ENCODE results near the gene FTH1.

FTH1 gene

DNA sequence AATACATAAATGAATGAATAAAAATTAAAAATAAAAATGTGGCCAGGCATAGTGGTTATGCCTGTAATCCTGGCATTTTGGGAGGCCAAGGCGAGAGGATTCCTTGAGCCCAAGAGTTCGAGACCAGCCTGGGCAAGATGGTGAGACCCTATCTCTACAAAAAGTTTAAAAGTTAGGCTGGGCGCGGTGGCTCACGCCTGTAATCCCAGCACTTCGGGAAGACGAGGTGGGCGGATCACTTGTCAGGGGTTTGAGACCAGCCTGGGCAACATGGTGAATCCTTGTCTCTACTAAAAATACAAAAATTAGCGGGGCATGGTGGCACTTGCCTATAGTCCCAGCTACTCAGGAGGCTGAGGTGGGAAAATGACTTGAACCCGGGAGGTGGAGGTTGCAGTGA lies 27.0 kb downstream of the FTH1 start:
- Histone ChIP-seq H3K4me2 (ENCODE audit: low read depth, low read length, poor library complexity, severe bottlenecking) (no peak overlapping the region), H3K79me2 (ENCODE audit: insufficient read depth, low read length) (no peaks in the 10 kb centered on the region), H3K36me3 (ENCODE audit: low read length) (no peaks in the 10 kb centered on the region), H3K4me3 (ENCODE audit: insufficient read depth, low read length, poor library complexity, severe bottlenecking) (no peak overlapping the region), H3K27ac (ENCODE audit: low read depth, low read length) (no peak overlapping the region), H3K9me2 (replicated peaks; ENCODE audit: insufficient read depth, low read length) (no peaks in the 10 kb centered on the region), H3K27me3 (ENCODE audit: low read length) (no peaks in the 10 kb centered on the region), H3F3A (ENCODE audit: insufficient read depth) (no peaks in the 10 kb centered on the region), H3K9ac (ENCODE audit: low read length) (no peak overlapping the region), H3K9me3 (ENCODE audit: insufficient read depth, low read length) (no peaks in the 10 kb centered on the region), H2AFZ (ENCODE audit: low read depth, low read length, severe bottlenecking) (no peak overlapping the region), H4K20me1 (ENCODE audit: low read depth, low read length) (no peaks in the 10 kb centered on the region)
- TF ChIP-seq, protein P1, sequence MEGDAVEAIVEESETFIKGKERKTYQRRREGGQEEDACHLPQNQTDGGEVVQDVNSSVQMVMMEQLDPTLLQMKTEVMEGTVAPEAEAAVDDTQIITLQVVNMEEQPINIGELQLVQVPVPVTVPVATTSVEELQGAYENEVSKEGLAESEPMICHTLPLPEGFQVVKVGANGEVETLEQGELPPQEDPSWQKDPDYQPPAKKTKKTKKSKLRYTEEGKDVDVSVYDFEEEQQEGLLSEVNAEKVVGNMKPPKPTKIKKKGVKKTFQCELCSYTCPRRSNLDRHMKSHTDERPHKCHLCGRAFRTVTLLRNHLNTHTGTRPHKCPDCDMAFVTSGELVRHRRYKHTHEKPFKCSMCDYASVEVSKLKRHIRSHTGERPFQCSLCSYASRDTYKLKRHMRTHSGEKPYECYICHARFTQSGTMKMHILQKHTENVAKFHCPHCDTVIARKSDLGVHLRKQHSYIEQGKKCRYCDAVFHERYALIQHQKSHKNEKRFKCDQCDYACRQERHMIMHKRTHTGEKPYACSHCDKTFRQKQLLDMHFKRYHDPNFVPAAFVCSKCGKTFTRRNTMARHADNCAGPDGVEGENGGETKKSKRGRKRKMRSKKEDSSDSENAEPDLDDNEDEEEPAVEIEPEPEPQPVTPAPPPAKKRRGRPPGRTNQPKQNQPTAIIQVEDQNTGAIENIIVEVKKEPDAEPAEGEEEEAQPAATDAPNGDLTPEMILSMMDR (IDR thresholded peaks at IDR 0.05; ENCODE audit: insufficient read depth, low read length, poor library complexity, severe bottlenecking), result no peak
- no peak for TF ChIP-seq EZH2phosphoT487 (conservative IDR thresholded peaks at IDR 0.05; ENCODE audit: low read length)

DNA sequence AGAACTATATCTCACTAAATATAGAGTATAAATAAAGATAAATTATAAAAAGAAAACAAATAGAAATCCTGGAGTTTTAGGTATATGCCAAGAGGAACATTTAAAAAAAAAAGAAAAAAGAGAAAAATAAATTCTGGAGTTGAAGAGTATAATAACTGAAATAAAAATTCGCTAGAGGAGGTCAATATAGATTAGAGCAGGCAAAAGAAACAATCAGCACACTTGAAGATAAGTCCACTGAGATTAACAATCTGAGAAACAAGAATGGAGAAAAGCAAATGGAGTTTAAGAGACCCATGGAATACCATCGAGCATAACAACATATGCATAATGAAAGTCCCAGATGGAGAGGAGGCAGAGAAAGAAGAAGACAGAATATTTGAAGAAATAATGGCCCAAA lies 31.6 kb downstream of the FTH1 start:
- H2AFZ ChIP-seq (ENCODE audit: low read depth, low read length, severe bottlenecking), result no peak overlapping the region
- no peak overlapping the region for H3K9ac ChIP-seq (ENCODE audit: low read length)
- H3K9me3 ChIP-seq (ENCODE audit: insufficient read depth, low read length), result no peaks in the 10 kb centered on the region
- no peaks in the 10 kb centered on the region for H3K79me2 ChIP-seq (ENCODE audit: insufficient read depth, low read length)
- no peaks in the 10 kb centered on the region for H3K9me2 ChIP-seq (replicated peaks; ENCODE audit: insufficient read depth, low read length)
- TF ChIP-seq, protein P1 (IDR thresholded peaks at IDR 0.05; ENCODE audit: insufficient read depth, low read length, poor library complexity, severe bottlenecking), result no peak
- TF ChIP-seq EZH2phosphoT487 (conservative IDR thresholded peaks at IDR 0.05; ENCODE audit: low read length), result no peak
- H4K20me1 ChIP-seq (ENCODE audit: low read depth, low read length), result no peaks in the 10 kb centered on the region
- no peak overlapping the region for H3K27ac ChIP-seq (ENCODE audit: low read depth, low read length)
- no peak overlapping the region for H3K4me2 ChIP-seq (ENCODE audit: low read depth, low read length, poor library complexity, severe bottlenecking)
- no peak overlapping the region for H3K4me3 ChIP-seq (ENCODE audit: insufficient read depth, low read length, poor library complexity, severe bottlenecking)
- no peaks in the 10 kb centered on the region for H3K27me3 ChIP-seq (ENCODE audit: low read length)
- H3F3A ChIP-seq (ENCODE audit: insufficient read depth), result no peaks in the 10 kb centered on the region
- no peaks in the 10 kb centered on the region for H3K36me3 ChIP-seq (ENCODE audit: low read length)

DNA sequence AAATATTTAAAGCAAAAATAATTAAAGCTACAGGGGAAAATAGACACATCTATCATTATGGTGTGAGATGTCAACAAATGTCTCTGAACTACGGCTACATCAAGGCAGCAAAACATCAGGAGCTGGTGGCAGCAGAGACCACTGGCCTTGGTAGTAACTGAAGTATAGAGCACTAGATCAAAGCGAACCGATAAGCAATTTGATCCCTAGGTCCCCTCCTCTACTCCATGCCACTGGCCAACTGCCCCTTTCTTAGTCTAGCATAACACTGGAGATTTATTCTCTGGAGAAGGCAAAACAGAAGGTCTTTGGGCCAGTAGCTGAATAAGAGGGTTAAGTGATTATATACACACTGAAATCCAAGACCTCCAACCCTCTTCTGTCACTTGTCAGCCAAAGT lies 36.5 kb downstream of the FTH1 start:
- H3K9me3 ChIP-seq (ENCODE audit: insufficient read depth, low read length), result no peaks in the 10 kb centered on the region
- H3F3A ChIP-seq (ENCODE audit: insufficient read depth), result no peaks in the 10 kb centered on the region
- TF ChIP-seq, protein P1 (IDR thresholded peaks at IDR 0.05; ENCODE audit: insufficient read depth, low read length, poor library complexity, severe bottlenecking), result no peak
- TF ChIP-seq EZH2phosphoT487 (conservative IDR thresholded peaks at IDR 0.05; ENCODE audit: low read length), result no peak
- no peaks in the 10 kb centered on the region for H3K79me2 ChIP-seq (ENCODE audit: insufficient read depth, low read length)
- H4K20me1 ChIP-seq (ENCODE audit: low read depth, low read length), result no peaks in the 10 kb centered on the region
- H3K27ac ChIP-seq (ENCODE audit: low read depth, low read length), result no peak overlapping the region
- no peak overlapping the region for H2AFZ ChIP-seq (ENCODE audit: low read depth, low read length, severe bottlenecking)
- H3K4me3 ChIP-seq (ENCODE audit: insufficient read depth, low read length, poor library complexity, severe bottlenecking), result no peak overlapping the region
- H3K9me2 ChIP-seq (replicated peaks; ENCODE audit: insufficient read depth, low read length), result no peaks in the 10 kb centered on the region
- H3K36me3 ChIP-seq (ENCODE audit: low read length), result no peaks in the 10 kb centered on the region
- no peaks in the 10 kb centered on the region for H3K27me3 ChIP-seq (ENCODE audit: low read length)
- H3K4me2 ChIP-seq (ENCODE audit: low read depth, low read length, poor library complexity, severe bottlenecking), result no peak overlapping the region
- H3K9ac ChIP-seq (ENCODE audit: low read length), result no peak overlapping the region
